Osteoblast (primary cell): ENCODE results near the gene REEP6. TPM values are rescaled to one million over a fixed set of nuclear protein-coding genes. Genes with fewer than 3 reads are reported as not detected.
"Not testable (repeated sequence)": the region's sequence is repeated elsewhere in the genome, so short reads cannot be mapped to it uniquely, and the experiment has no call there.

Experiments
- DNase-seq: peaks from one replicate; pipeline ENCODE4 v3.0.0; 2011; ENCODE audit warnings: low spot score, mixed read lengths; ENCODE audit not compliant: insufficient read length; ENCODE audit errors: missing footprints
- H2AFZ ChIP-seq: 2 replicates; pipeline ENCODE4 v1.6.0; 2011; ENCODE audit warnings: mild to moderate bottlenecking, low read length
- H3K27ac ChIP-seq: 2 replicates; pipeline ENCODE4 v1.5.1; 2011; ENCODE audit warnings: mild to moderate bottlenecking, low read depth, low read length, moderate library complexity
- H3K27me3 ChIP-seq: 2 replicates; pipeline ENCODE4 v1.6.0; 2012; ENCODE audit warnings: mild to moderate bottlenecking, control low read depth, inconsistent platforms, low read length, moderate library complexity; ENCODE audit not compliant: insufficient read depth
- H3K36me3 ChIP-seq: 2 replicates; pipeline ENCODE4 v1.5.1; 2011; ENCODE audit warnings: mild to moderate bottlenecking, low read length, control low read depth, moderate library complexity; ENCODE audit not compliant: insufficient read depth
- H3K4me1 ChIP-seq: 2 replicates; pipeline ENCODE4 v1.5.1; 2011; ENCODE audit warnings: mild to moderate bottlenecking, low read length, control low read depth, moderate library complexity; ENCODE audit not compliant: insufficient read depth
- H3K4me2 ChIP-seq: 2 replicates; pipeline ENCODE4 v1.6.0; 2011; ENCODE audit warnings: mild to moderate bottlenecking, low read length; ENCODE audit not compliant: insufficient read depth
- H3K4me3 ChIP-seq: fragments of 200-600 bp; sonication (generic); 3 replicates; pipeline ENCODE4 v1.5.1; 2012; ENCODE audit warnings: mild to moderate bottlenecking, low read length, inconsistent platforms; ENCODE audit not compliant: insufficient read depth
- H3K79me2 ChIP-seq: 2 replicates; pipeline ENCODE4 v1.6.0; 2012; ENCODE audit warnings: mild to moderate bottlenecking, low read length, control low read depth, inconsistent platforms; ENCODE audit not compliant: insufficient read depth
- H3K9me3 ChIP-seq: 2 replicates; pipeline ENCODE4 v1.5.1; 2011; ENCODE audit warnings: low read depth, low read length, control low read depth
- H4K20me1 ChIP-seq: 2 replicates; pipeline ENCODE4 v1.6.0; 2012; ENCODE audit warnings: mild to moderate bottlenecking, low read length, control low read depth; ENCODE audit not compliant: insufficient read depth
- total RNA-seq: library from RNA; depleted of rRNA; stranded (reverse); fragments of >200 nt; gene quantifications from 2 replicates; pipeline ENCODE4 v1.2.3, GENCODE V29; 2012
- TF ChIP-seq, protein P1 (sequence below): IDR thresholded peaks from 2 replicates; pipeline ENCODE4 v1.5.1; 2011; ENCODE audit warnings: mild to moderate bottlenecking, low read depth, low read length, moderate library complexity; ENCODE audit errors: extremely low read depth

The REEP6 gene
- total RNA-seq, 1 donor = 1.8 TPM

DNA sequence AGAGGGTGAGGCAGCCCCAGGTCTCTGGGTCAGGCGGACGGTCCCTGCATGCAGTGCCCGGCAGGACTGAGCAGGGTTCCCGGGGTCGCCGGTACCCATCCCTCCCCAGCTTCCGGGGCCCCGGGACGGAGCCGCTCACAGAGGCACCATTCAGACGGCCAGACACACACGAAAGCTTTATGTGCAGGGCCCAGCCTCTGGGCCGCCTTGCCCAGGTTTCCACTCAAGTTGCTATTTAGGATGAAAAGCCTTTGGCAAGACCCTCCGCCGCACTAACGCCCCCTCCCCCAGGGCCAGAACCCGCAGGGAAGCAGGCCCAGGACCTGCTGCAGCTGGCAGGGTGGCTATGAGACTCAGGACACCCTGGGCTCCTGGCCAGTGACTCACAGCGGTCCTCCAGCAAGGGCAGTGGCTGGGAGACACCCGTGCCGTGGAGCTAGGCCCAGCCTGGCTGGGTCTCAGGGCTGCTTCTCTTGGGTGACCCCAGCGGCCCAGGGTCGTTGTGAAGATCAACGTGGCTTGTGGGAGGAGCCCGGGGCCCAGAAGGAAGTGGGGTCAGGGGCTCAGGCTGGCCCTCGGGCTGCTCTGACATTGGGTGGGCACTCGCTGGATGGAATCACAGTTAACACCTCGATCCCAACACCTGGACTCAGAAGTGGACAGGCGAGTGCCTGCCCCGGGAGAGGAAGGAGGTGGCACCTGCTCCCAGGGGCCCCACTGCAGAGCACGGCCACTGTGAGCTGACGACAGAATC lies 16.8 kb upstream of the REEP6 start:
- Histone ChIP-seq H3K79me2 (peaks cover 21% of the 10 kb centered on the region), H3K9me3 (no peaks in the 10 kb centered on the region), H2AFZ (no peak overlapping the region), H3K27me3 (peaks cover 38% of the 10 kb centered on the region), H3K4me3 (no peak overlapping the region), H3K36me3 (peaks cover 4% of the 10 kb centered on the region), H4K20me1 (peaks cover 66% of the 10 kb centered on the region), H3K4me1 (peaks cover 4% of the 10 kb centered on the region), H3K4me2 (no peak overlapping the region), H3K27ac (no peak overlapping the region)
- peak; percentile 98 for DNase-seq
- TF ChIP-seq, protein P1, sequence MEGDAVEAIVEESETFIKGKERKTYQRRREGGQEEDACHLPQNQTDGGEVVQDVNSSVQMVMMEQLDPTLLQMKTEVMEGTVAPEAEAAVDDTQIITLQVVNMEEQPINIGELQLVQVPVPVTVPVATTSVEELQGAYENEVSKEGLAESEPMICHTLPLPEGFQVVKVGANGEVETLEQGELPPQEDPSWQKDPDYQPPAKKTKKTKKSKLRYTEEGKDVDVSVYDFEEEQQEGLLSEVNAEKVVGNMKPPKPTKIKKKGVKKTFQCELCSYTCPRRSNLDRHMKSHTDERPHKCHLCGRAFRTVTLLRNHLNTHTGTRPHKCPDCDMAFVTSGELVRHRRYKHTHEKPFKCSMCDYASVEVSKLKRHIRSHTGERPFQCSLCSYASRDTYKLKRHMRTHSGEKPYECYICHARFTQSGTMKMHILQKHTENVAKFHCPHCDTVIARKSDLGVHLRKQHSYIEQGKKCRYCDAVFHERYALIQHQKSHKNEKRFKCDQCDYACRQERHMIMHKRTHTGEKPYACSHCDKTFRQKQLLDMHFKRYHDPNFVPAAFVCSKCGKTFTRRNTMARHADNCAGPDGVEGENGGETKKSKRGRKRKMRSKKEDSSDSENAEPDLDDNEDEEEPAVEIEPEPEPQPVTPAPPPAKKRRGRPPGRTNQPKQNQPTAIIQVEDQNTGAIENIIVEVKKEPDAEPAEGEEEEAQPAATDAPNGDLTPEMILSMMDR = no peak

DNA sequence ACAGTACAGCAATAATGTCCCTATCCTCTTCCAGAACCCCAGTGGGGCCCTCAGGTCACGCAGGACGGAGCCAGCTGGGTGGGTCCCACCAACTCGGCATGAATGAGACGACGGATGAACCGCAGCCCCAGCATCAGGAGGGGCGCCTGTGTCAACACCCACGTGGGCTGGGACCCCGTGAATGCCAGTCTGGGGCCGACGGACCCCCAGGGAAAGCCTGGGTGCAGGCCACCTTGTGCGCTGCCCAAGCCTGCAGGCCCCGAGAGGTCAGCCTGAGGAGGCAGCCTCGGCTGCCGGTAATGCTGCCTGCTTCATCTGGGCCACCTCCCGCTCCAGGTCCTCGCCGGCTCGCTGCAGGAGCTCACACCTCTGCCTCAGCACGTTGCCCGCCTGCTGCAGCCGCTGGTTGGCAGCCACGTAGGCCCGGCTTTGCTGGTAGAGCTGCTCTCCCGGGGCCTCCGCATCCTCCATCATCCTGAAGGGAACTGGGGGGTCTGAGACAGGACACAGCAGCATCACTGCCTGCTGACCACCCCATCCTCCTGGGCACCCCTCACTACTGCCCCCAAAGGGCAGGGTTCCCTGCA lies 16.1 kb upstream of the REEP6 start:
- no peak overlapping the region for H3K27ac ChIP-seq
- TF ChIP-seq, protein P1 = no peak
- no peak overlapping the region for H2AFZ ChIP-seq
- no peak overlapping the region for H3K4me3 ChIP-seq
- no peaks in the 10 kb centered on the region for H3K9me3 ChIP-seq
- H3K79me2 ChIP-seq = peaks cover 21% of the 10 kb centered on the region
- DNase-seq = no peak
- peaks cover 35% of the 10 kb centered on the region for H3K27me3 ChIP-seq
- H3K36me3 ChIP-seq = peaks cover 4% of the 10 kb centered on the region
- H4K20me1 ChIP-seq = peaks cover 66% of the 10 kb centered on the region
- H3K4me2 ChIP-seq = no peak overlapping the region
- peaks cover 8% of the 10 kb centered on the region for H3K4me1 ChIP-seq

GRCh38 chr19:1475751-1476437 lies 15.1 kb upstream of the REEP6 start:
- Histone ChIP-seq H3K79me2 (peaks cover 21% of the 10 kb centered on the region), H3K27ac (no peak overlapping the region), H3K27me3 (peaks cover 25% of the 10 kb centered on the region), H3K4me1 (peaks cover 8% of the 10 kb centered on the region), H3K36me3 (peaks cover 4% of the 10 kb centered on the region), H3K9me3 (no peaks in the 10 kb centered on the region), H2AFZ (no peak overlapping the region), H3K4me3 (no peak overlapping the region), H3K4me2 (no peak overlapping the region), H4K20me1 (peaks cover 59% of the 10 kb centered on the region)
- peak; percentile 68 for DNase-seq
- TF ChIP-seq, protein P1 = no peak

GRCh38 chr19:1477056-1477455 lies 13.9 kb upstream of the REEP6 start:
- peaks cover 21% of the 10 kb centered on the region for H3K79me2 ChIP-seq
- not testable (repeated sequence) for H3K4me1 ChIP-seq, H3K27ac ChIP-seq, H3K4me3 ChIP-seq, H2AFZ ChIP-seq, H3K4me2 ChIP-seq, H3K9me3 ChIP-seq, H3K36me3 ChIP-seq, DNase-seq
- H4K20me1 ChIP-seq = peaks cover 47% of the 10 kb centered on the region
- H3K27me3 ChIP-seq = peaks cover 13% of the 10 kb centered on the region
